Measurements from ENCODE around the gene BEST4.
"Not testable (repeated sequence)": the region's sequence is repeated elsewhere in the genome, so short reads cannot be mapped to it uniquely, and the experiment has no call there.

The BEST4 gene

DNA sequence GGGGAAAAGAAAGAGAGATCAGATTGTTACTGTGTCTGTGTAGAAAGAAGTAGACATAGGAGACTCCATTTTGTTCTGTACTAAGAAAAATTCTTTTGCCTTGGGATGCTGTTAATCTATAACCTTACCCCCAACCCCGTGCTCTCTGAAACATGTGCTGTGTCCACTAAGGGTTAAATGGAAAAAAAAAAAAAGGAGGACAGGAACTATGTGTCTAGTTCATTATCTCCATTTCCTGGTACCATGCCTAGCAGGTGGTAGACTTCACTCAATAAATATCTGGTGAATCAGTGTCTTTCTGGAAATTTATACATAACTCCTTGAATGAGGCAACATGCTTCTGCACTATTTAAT, 49.0 kb downstream of the BEST4 start:
- peaks cover 10% of the 10 kb centered on the region; the same call in 1 of the 2 replicates for H3K36me3 ChIP-seq (ENCODE audit: control insufficient read depth, insufficient read depth, low read length)
- no CpG with 5 or more reads among the region's 1 CpG for WGBS (ENCODE audit: insufficient coverage, insufficient read length)
- not testable (repeated sequence) for H3K27me3 ChIP-seq (ENCODE audit: control insufficient read depth, insufficient read depth, low read length); H3K27ac ChIP-seq (ENCODE audit: low read length); H3K4me1 ChIP-seq (ENCODE audit: control insufficient read depth, insufficient read depth, low read length); DNase-seq (ENCODE audit: low read depth, low spot score); H3K4me3 ChIP-seq (ENCODE audit: low read length); H3K9me3 ChIP-seq (ENCODE audit: control insufficient read depth, insufficient read depth, low read length)

DNA sequence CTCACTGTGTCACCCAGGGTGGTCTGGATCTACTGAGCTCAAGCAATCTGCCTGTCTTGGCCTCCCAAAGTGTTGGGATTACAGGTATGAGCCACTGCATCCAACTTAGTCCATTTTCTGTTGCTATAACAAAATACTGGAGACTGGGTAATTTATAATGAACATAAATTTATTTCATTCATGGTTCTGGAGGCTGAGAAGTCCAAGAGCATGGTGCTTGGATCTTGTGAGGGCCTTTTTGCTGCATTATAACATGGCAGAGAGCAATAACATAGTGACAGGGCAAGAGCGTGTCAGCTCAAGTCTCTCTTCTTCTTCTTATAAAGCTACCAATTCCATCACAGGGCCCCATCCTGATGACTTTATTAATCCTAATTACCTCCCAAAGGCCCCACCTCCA, 52.0 kb downstream of the BEST4 start:
- WGBS (ENCODE audit: insufficient coverage, insufficient read length), result no CpG with 5 or more reads among the region's 1 CpG
- no peak overlapping the region for H3K4me3 ChIP-seq (ENCODE audit: low read length)
- H3K27ac ChIP-seq (ENCODE audit: low read length), result no peak overlapping the region
- no peaks in the 10 kb centered on the region for H3K4me1 ChIP-seq (ENCODE audit: control insufficient read depth, insufficient read depth, low read length)
- H3K36me3 ChIP-seq (ENCODE audit: control insufficient read depth, insufficient read depth, low read length), result no peaks in the 10 kb centered on the region
- no peak for DNase-seq (ENCODE audit: low read depth, low spot score)
- no peaks in the 10 kb centered on the region for H3K27me3 ChIP-seq (ENCODE audit: control insufficient read depth, insufficient read depth, low read length)
- H3K9me3 ChIP-seq (ENCODE audit: control insufficient read depth, insufficient read depth, low read length), result no peaks in the 10 kb centered on the region

DNA sequence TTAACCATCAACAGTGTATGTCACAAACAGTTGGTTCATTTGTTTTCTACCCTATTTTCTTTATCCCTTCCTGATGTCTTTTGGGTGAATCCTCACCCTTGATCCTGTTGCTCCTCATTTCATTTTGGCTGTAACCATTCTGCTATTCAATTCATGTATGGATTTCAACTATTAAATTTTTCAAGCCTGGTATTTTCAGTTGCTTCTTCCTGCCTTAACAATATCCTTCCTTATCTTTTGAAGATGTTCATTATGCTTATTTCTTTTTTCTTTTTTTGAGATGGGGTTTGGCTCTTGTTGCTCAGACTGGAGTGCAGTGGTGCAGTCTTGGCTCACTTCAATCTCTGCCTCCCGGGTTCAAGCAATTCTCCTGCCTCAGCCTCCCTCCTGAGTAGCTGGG, 54.2 kb downstream of the BEST4 start:
- Histone ChIP-seq H3K4me3 (ENCODE audit: low read length) (no peak overlapping the region), H3K4me1 (ENCODE audit: control insufficient read depth, insufficient read depth, low read length) (no peaks in the 10 kb centered on the region), H3K36me3 (ENCODE audit: control insufficient read depth, insufficient read depth, low read length) (no peaks in the 10 kb centered on the region), H3K9me3 (ENCODE audit: control insufficient read depth, insufficient read depth, low read length) (no peaks in the 10 kb centered on the region), H3K27ac (ENCODE audit: low read length) (no peak overlapping the region), H3K27me3 (ENCODE audit: control insufficient read depth, insufficient read depth, low read length) (no peaks in the 10 kb centered on the region)
- no peak for DNase-seq (ENCODE audit: low read depth, low spot score)
- WGBS (ENCODE audit: insufficient coverage, insufficient read length), result no CpG with 5 or more reads among the region's 1 CpG

Data from iPS DF 6.9 (cell line).